GM19324 (cell line): ENCODE results near the gene ATP8B1.
"Not testable (repeated sequence)": the region's sequence is repeated elsewhere in the genome, so short reads cannot be mapped to it uniquely, and the experiment has no call there.

Source experiments
- ATAC-seq: cut with Tn5 transposase; IDR thresholded peaks from one replicate; pipeline ENCODE4 v1.9.1; 2021; ENCODE audit warnings: mild to moderate bottlenecking, moderate library complexity; ENCODE audit not compliant: unreplicated experiment, low FRiP score

ATP8B1 gene

GRCh38 chr18:57803103-57803969 is at the start of gene ATP8B1:
ATP8B1 (minus strand) TSS chr18:57803315; CDS start chr18:57731807, 71,508 bp downstream.
- peak; percentile 59 for ATAC-seq

DNA sequence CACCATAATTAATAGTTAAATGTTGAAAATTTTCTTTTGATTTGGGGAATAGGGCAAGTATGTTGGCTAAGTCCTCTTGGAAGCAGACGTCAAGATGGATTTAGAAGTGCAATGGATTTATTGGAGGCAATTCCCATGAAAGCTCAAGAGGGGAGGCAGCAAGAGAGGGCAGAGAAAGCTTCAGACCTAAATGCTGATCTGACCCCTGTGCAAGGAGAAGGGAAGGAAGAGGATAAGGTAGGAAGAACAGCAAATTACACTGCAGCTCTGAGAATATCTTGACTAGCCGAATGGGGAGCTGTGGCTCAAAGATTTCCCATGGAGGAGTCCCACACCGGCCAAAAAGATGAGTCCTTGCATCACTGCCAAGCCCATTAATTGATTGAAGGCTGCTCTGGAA is 46.9 kb upstream of the ATP8B1 start:
- ATAC-seq = no peak

- not testable (repeated sequence) for ATAC-seq
Observed at GRCh38 chr18:57848374-57848773, 45.3 kb upstream of the ATP8B1 start.

- not testable (repeated sequence) for ATAC-seq
Observed at GRCh38 chr18:57847431-57847830, 44.3 kb upstream of the ATP8B1 start.

- no peak for ATAC-seq
Observed at GRCh38 chr18:57846258-57846657, 43.1 kb upstream of the ATP8B1 start.

DNA sequence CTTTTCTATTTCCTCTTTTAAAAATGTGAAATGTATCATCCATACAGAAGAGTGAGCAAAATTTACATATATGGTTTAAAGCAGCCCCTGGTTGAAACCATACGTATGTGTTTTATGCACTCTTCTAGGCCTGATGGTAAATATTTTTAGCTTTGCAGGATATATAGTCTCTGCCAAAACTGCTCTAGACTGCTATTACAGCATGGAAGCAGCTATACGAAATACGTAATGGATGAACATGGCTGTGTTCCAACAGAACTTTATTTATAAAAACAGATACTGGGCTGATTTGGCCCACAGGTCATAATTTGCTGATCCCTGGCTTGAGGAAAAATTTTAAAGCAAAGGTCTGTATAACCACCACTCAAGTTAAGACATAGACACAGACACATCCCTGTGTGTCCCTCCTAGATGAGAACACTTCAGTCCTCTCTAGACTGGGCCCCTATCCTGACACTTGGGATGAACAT is 42.5 kb upstream of the ATP8B1 start:
- no peak for ATAC-seq

GRCh38 chr18:57844319-57844718 is 41.2 kb upstream of the ATP8B1 start:
- ATAC-seq = no peak

GRCh38 chr18:57843386-57843785 is 40.3 kb upstream of the ATP8B1 start:
- ATAC-seq = no peak

DNA sequence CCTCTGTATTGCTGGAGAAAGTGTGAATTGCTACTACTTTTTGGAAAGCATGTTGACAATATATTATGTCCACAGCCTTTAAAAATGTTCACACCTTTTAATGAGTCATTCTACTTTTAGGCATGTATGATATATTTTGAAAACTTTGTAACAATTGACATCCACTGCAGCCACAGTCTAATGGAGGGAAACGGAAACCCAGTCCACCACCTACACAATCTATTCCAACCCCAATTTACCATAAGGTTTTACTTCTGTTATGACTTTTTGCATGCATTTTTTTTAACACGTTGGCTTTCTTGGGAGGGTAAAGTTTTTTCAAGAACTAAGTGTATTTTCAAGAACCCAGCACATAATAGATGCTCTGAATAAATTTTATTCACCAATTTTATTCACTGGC is 38.5 kb upstream of the ATP8B1 start:
- ATAC-seq = peak; percentile 28

- ATAC-seq = no peak
Observed at GRCh38 chr18:57839942-57840381, 36.8 kb upstream of the ATP8B1 start.

DNA sequence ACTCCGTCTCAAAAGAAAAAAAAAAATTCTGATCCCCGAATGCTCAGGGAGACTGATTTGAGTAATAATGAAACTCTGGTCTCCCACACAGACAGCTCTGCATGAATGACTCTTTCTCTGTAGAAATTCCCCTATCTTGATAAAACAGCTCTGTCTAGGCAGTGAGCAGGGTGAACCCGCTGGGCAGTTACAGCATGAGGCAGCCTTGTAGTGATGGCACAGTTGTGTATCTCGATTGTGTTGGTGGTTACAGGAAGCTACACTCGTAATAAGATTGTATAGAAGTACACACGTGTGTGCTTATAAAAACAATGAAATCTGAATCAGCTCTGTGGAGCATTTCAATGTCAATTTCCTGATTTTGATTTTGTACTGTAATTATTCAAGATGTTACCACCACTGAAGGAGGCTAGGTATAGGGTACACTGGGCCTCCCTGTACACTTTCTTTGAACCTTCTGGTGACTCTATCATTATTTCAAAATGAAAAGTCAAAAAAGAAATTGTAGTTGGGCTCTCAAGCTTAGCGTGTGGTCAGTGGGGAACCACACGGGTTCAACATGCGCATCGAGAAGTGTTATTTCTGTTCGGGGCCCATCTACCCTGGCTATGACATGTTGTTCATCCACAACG is 34.9 kb upstream of the ATP8B1 start:
- ATAC-seq = peak; percentile 72

- no peak for ATAC-seq
Observed at GRCh38 chr18:57836557-57836956, 33.4 kb upstream of the ATP8B1 start.

DNA sequence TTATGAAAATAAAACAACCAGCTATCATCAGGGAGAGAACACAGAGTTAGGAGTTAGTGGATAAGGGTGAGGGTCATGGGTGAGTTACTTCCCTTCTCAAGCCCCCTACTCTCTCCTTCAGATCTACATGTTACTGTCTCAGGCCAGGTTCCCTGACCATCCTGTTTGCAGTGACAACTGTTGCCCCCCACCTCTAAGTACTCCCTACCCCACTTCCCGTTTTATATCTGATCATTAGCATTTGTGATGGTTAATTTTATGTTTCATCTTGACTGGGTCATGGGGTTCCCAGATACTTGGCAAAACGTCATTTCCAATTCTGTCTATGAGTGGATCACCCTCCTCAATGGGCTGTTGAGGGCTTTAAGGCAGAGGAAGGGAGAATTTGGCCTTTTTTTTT is 32.8 kb upstream of the ATP8B1 start:
- no peak for ATAC-seq

- ATAC-seq = no peak
Observed at GRCh38 chr18:57834616-57835015, 31.5 kb upstream of the ATP8B1 start.

DNA sequence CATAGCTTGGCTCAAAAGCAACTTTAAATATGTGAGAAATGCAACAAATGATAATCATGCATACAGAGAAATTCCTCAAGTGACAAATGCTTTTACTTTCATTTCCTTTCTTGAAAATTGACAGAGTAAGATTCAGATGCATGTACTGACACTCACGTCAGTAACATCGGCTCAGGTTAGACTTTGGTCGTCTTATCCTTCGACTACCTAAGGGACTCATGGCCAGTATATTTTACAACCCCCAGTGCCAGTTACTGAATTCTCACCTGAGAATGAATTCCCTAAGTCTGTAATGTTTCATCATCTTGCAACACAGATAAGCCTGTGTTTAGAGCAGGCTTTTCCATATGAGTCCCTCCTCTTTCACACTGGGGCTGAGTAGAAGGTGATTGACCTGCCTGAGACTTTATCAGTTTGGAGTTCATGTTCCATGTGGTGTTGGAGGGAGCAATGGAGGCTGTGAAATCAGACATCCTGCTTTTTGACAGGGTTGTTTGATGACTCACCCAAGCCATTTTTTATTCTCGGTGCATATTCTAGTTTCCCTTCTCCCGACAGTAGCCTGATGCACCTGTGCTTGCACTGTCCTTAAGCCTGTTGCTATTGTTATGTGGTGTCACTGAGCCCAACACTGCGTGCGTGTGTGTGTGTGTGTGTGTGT is 30.5 kb upstream of the ATP8B1 start:
- peak; percentile 55 for ATAC-seq

DNA sequence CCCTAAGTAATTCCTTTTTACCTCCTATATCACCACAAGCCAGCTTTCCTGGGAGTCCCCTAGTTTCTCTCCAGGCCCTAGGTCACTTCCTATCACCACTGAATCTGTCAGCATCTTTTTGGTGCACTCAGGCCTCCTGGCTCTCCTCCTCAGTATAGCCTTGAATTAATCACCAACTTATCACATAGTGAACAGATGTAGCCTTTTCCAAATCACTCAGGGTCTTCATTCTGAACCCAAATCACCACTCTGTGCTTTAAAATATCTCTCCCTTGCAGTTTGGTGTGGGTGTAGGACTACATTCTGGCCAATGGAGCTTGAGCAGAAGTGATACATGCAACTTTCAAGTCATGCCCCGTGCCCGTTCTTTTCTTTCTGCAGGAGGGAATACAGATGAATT is 29.6 kb upstream of the ATP8B1 start:
- no peak for ATAC-seq

DNA sequence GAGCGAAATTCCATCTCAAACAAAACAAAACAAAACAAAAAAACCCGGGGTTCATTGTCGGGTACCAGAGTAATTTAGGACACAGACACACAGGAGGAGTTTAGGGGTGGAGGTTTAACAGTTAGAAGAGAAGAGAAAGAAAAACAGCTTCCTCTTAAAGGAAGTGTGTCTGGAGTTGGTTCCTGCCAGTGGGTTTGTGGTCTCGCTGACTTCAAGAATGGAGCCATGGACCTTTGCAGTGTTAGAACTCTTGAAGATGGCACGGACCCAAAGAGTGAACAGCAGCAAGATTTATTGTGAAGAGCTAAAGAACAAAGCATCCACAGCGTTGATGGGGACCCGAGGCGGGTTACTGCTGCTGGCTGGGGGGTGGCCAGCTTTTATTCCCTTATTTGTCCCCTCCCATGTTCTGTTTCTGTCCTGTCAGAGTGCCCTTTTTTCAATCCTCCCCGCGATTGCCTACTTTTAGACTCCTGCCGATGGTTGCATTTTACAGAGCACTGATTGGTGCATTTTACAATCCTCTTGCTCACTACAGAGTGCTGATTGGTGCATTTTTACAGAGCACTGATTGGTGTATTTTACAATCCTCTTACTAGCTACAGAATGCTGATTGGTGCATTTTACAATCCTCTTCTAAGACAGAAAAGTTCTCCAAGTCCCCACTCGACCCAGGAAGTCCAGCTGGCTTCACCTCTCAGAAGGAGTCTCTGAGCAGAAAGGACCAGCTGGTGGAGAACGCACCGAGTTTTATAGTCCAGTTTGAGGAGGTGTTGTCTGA is 28.7 kb upstream of the ATP8B1 start:
- no peak for ATAC-seq

DNA sequence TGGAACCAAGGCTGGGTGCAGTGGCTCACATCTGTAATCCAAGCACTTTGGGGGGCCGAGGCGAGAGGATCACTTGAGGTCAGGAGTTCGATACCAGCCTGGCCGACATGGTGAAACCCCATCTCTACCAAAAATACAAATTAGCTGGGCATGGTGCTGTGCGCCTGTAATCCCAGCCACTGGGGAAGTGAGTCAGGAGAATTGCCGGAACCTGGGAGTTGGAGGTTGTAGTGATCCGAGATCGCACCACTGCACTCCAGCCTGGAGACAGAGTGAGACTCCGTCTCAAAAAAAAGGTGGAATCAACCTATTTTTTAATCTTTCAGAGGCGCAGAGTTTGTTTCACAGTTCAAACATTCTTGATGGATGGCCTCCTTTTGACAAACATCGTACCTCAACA is 24.5 kb upstream of the ATP8B1 start:
- no peak for ATAC-seq

- ATAC-seq = no peak
Observed at GRCh38 chr18:57826252-57826651, 23.1 kb upstream of the ATP8B1 start.

DNA sequence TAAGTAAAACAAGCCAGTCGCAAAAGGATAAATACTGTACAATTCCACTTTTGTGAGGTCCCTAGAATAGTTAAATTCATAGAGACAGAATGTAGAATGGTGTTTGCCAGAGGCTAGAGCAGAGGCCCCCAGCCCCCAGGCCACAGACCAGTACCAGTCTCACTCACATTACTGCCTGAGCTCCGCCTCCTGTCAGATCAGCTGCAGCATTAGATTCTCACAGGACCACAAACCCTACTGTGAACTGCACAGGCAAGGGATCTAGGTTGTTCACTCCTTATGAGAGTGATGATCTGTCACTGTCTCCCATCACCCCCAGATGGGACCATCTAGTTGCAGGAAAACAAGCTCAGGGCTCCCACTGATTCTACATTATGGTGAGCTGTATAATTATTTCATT is 17.5 kb upstream of the ATP8B1 start:
- not testable (repeated sequence) for ATAC-seq
